Measurements from ENCODE around the gene LGR6. TPM values are rescaled to one million over a fixed set of nuclear protein-coding genes. Genes with fewer than 3 reads are reported as not detected.

LGR6 gene
- polyA plus RNA-seq, 3 donors = not detected

DNA sequence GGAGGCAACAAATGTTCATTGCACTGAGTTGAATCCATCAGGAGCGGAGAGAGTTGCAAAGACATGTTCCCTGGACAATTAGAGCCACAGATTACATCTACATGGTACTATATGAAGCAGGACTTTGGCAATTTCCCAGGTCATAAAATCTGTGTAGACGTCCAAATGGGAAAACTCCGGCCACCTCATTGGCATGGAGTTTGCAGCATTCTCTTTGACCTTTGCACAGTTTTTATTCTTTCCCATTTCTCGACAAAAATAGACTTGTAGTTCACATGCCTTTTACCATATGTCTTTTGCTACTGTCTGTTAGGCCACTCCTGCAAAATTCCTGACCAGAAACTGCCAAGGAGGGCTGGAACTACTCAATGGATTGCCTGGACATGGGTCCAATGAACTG lies 100.0 kb downstream of the LGR6 start:
- no peaks in the 10 kb centered on the region for H3K79me2 ChIP-seq (ENCODE audit: insufficient read depth, low read length)
- no peaks in the 10 kb centered on the region for H3K9me3 Mint-ChIP-seq
- H3K36me3 ChIP-seq (replicated peaks in 1 of 2; ENCODE audit: control insufficient read depth in 1 of 2, insufficient read depth in 2 of 2, low read length in 2 of 2) = no peaks in the 10 kb centered on the region
- no peak overlapping the region for H3K27ac Mint-ChIP-seq
- H3K9me3 ChIP-seq (replicated peaks in 1 of 2; ENCODE audit: control insufficient read depth in 1 of 2, insufficient read depth in 1 of 2, low read length in 2 of 2) = no peaks in the 10 kb centered on the region
- peaks cover 7% of the 10 kb centered on the region for H3K4me1 Mint-ChIP-seq
- H3K27me3 ChIP-seq (ENCODE audit: control insufficient read depth in 2 of 2, insufficient read depth in 2 of 2, low read length in 2 of 2) = no peaks in the 10 kb centered on the region
- H3K4me1 ChIP-seq (ENCODE audit: control insufficient read depth in 1 of 2, insufficient read depth in 2 of 2, low read length in 2 of 2) = no peaks in the 10 kb centered on the region
- H3K27me3 Mint-ChIP-seq (ENCODE audit: low read depth in 3 of 3) = peaks cover 0 to 19% (median 4%) of the 10 kb centered on the region in 3 donors
- no peak for DNase-seq
- H4K20me1 ChIP-seq (ENCODE audit: insufficient read depth, low read length) = no peaks in the 10 kb centered on the region
- H3K27ac ChIP-seq (ENCODE audit: low read depth in 1 of 2, low read length in 2 of 2) = no peak overlapping the region
- H3K36me3 Mint-ChIP-seq = no peaks in the 10 kb centered on the region
- no peak overlapping the region for H3K4me3 ChIP-seq (replicated peaks in 1 of 3; ENCODE audit: low read depth in 2 of 3, low read length in 3 of 3)
- no peak overlapping the region for H3K4me2 ChIP-seq (replicated peaks; ENCODE audit: extremely low read depth, low read length, poor library complexity, severe bottlenecking)
- no peak overlapping the region for H3K4me3 Mint-ChIP-seq
- TF ChIP-seq, protein P1, sequence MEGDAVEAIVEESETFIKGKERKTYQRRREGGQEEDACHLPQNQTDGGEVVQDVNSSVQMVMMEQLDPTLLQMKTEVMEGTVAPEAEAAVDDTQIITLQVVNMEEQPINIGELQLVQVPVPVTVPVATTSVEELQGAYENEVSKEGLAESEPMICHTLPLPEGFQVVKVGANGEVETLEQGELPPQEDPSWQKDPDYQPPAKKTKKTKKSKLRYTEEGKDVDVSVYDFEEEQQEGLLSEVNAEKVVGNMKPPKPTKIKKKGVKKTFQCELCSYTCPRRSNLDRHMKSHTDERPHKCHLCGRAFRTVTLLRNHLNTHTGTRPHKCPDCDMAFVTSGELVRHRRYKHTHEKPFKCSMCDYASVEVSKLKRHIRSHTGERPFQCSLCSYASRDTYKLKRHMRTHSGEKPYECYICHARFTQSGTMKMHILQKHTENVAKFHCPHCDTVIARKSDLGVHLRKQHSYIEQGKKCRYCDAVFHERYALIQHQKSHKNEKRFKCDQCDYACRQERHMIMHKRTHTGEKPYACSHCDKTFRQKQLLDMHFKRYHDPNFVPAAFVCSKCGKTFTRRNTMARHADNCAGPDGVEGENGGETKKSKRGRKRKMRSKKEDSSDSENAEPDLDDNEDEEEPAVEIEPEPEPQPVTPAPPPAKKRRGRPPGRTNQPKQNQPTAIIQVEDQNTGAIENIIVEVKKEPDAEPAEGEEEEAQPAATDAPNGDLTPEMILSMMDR (IDR thresholded peaks at IDR 0.05) = no peak
- intact Hi-C loops (cut with micrococcal nuclease) = no loop called here
- H2AFZ ChIP-seq (ENCODE audit: insufficient read depth, low read depth, low read length, poor library complexity, severe bottlenecking) = no peak overlapping the region
- H3K9ac ChIP-seq (ENCODE audit: insufficient read depth, low read length, poor library complexity, severe bottlenecking) = no peak overlapping the region
- WGBS (ENCODE audit: insufficient coverage) = 86% methylated on average over 2 of the region's 4 CpGs

GRCh38 chr1:202302166-202302565 lies 108.6 kb downstream of the LGR6 start:
- H3K4me1 ChIP-seq (ENCODE audit: control insufficient read depth in 1 of 2, insufficient read depth in 2 of 2, low read length in 2 of 2) = no peaks in the 10 kb centered on the region
- TF ChIP-seq, protein P1 (IDR thresholded peaks at IDR 0.05) = no peak
- no peaks in the 10 kb centered on the region for H3K9me3 Mint-ChIP-seq
- no peak for DNase-seq
- no peaks in the 10 kb centered on the region for H3K79me2 ChIP-seq (ENCODE audit: insufficient read depth, low read length)
- H3K27ac ChIP-seq (ENCODE audit: low read depth in 1 of 2, low read length in 2 of 2) = no peak overlapping the region
- no peak overlapping the region for H3K27ac Mint-ChIP-seq
- H3K27me3 Mint-ChIP-seq (ENCODE audit: low read depth in 3 of 3) = peaks cover 4 to 14% (median 14%) of the 10 kb centered on the region in 3 donors
- WGBS (ENCODE audit: insufficient coverage) = 100% methylated on average over 1 of the region's 9 CpGs
- H3K36me3 Mint-ChIP-seq = no peaks in the 10 kb centered on the region
- no peak overlapping the region for H3K4me3 Mint-ChIP-seq
- no peaks in the 10 kb centered on the region for H3K36me3 ChIP-seq (replicated peaks in 1 of 2; ENCODE audit: control insufficient read depth in 1 of 2, insufficient read depth in 2 of 2, low read length in 2 of 2)
- H4K20me1 ChIP-seq (ENCODE audit: insufficient read depth, low read length) = no peaks in the 10 kb centered on the region
- H2AFZ ChIP-seq (ENCODE audit: insufficient read depth, low read depth, low read length, poor library complexity, severe bottlenecking) = no peak overlapping the region
- H3K4me2 ChIP-seq (replicated peaks; ENCODE audit: extremely low read depth, low read length, poor library complexity, severe bottlenecking) = no peak overlapping the region
- no peak overlapping the region for H3K9ac ChIP-seq (ENCODE audit: insufficient read depth, low read length, poor library complexity, severe bottlenecking)
- H3K4me3 ChIP-seq (replicated peaks in 1 of 3; ENCODE audit: low read depth in 2 of 3, low read length in 3 of 3) = no peak overlapping the region
- no peaks in the 10 kb centered on the region for H3K4me1 Mint-ChIP-seq
- intact Hi-C loops (cut with micrococcal nuclease) = no loop called here
- H3K9me3 ChIP-seq (replicated peaks in 1 of 2; ENCODE audit: control insufficient read depth in 1 of 2, insufficient read depth in 1 of 2, low read length in 2 of 2) = no peaks in the 10 kb centered on the region
- H3K27me3 ChIP-seq (ENCODE audit: control insufficient read depth in 2 of 2, insufficient read depth in 2 of 2, low read length in 2 of 2) = no peaks in the 10 kb centered on the region
